GM19467 (cell line): Measurements from ENCODE around the gene AFTPH.
"Not testable (repeated sequence)": the region's sequence is repeated elsewhere in the genome, so short reads cannot be mapped to it uniquely, and the experiment has no call there.

Experiments used
- ATAC-seq: cut with Tn5 transposase; IDR thresholded peaks from one replicate; pipeline ENCODE4 v1.9.1; 2021; ENCODE audit warnings: mild to moderate bottlenecking, moderate library complexity; ENCODE audit not compliant: unreplicated experiment

AFTPH gene

DNA sequence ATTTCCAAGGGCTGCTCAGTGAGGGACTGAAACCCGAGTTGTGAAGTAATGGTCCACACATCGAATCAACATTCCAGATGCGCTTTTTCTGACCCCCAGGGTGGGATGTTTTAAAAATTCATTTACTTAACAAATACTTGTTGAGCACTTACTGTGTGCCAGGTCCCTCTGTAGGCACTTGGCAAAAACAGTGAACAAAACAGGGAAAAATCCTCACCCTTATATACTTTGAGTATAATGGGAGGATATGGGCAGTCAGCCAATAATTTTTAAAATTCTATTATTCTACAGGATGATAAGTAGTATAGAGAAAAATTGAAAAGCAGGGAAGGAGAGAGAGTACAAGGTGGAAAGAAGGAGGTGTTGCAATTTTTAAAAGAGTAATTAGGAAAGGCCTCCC lies 31.3 kb upstream of the AFTPH start:
- no peak for ATAC-seq

DNA sequence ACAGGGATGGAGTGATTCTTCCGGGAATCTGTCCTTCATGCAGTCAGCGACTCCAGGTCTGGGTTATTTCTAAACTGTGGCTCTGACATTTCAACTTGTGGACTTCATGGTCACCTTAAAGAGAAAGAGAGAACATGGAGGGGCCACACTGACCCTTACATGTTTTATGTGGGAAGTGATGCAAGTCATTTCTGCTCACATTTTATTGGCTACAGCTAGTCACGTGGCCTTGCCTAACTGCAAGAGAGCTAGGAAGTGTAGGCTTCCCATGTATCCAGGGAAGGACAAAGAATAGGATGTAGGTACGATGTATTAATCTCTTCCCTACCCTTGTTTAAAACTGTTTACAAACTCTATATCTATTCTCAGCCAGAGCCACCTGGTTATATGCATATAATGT lies 30.3 kb upstream of the AFTPH start:
- ATAC-seq: no peak

DNA sequence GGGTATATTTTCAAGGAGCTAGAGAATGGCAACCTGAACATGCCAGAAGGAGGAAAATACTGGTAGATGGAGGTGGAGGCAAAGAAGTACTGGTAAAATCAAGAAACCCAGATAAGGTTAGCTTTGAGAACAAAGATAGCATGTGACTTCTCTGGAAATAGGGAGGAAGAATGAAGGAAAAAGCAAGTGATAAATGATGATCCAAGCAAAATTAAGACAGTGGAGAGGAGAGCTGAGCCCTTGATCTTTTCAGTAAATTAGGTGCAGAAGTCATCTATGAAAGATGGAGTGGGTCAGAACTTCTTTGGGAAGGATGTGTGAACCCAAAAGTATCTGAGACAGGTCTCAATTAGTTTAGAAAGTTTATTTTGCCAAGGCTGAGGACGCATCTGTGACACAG lies 25.7 kb upstream of the AFTPH start:
- ATAC-seq: no peak

DNA sequence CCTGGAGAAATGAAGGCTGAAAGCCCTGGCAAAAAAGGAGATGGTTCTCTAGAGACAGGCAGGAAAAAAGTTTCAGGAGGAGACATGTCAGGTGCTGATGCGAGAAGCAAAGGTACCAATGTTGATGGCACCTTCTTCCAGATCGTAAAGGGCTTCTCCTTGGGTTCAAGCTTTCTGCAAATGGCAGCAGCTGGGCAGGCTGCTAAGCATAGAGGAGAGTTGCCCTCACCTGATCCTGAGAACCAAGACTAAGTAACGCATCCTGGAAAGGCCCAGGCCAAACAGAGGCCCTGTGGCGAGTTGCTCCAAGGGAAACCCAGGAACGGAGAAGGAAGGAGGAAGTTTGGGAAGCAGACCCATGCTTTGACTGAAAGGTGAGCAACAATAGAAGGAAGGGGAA lies 23.6 kb upstream of the AFTPH start:
- ATAC-seq: no peak

DNA sequence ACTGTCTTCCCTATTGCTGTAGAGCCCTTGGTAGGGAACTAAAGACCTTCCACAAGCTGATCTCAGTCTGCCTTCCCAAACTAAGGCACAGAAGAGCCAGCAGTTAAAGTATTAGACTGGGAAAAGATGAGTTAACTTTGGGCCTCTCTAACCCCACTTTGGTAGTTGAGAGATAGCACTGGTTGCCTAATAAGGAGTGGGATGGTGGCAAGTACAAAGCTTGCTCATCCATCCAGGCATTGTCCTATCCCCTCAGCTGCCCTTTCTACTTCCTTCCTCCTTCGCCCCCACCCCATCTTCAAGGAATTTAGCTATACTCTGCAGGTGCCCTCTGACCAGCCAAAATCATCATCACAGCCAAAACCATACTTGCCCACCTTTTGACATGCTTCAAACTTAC lies 22.2 kb upstream of the AFTPH start:
- no peak for ATAC-seq

DNA sequence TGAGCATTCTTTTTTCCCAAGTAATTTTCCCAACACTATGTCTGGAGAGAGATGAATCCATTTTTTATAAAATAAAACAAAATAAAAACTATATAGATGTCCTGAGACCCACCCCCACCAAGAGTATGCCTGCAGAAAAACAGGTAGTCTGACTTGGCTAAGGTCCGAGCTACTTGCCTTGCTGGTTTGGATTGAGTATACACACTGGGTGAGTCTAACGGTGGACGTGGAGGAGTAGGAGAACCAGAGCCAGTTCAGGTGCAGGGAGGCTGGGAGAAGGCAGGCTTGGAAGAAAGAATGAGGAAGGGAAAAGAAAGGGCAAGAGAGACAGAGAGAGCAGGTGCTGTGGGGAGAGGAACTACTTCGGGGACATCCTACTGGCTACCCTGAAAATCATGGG lies 21.3 kb upstream of the AFTPH start:
- no peak for ATAC-seq

DNA sequence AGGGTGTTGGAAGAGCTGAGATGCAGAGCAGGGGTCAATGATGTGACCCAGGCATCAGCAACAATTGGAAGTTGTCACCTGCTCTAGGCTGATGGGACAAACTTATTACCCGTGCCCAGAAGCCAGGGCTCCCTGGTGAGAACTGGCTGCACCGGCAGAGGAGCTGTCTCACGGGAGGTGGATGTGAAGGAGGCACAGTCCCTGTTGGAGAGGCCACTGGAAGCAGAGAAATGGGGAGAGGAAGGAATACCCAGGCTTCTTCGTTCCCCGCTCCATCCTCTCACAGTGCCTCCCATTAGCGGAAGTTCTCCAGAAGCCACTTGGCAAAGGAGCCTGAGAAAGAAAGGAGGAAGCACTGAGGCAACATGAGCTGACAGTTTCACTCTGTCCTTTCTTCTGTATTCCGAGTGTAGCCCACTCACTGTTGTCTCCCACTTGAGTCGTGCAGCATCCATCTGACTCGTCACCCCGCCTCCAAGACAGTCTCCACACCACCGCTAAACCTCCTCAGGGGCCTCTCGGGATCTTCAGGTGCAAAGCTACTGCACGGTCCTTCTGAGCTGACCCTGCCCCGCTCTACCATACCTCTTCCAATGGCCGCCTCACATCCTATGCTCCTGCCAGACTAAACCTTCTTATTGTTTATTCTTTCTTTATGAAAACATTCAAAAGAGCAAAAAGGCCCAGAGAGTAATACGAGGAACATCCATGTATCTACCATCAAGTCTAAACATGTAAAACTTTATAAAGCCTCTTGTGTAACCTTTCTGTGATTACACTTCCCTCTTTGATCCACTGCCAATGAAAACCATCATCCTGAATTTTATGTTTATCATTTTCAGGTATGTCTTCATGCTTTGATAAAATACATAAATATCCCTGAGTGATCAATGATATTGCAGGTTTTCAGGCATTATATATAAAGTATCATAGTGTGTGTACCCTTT lies 19.1 kb upstream of the AFTPH start:
- no peak for ATAC-seq

DNA sequence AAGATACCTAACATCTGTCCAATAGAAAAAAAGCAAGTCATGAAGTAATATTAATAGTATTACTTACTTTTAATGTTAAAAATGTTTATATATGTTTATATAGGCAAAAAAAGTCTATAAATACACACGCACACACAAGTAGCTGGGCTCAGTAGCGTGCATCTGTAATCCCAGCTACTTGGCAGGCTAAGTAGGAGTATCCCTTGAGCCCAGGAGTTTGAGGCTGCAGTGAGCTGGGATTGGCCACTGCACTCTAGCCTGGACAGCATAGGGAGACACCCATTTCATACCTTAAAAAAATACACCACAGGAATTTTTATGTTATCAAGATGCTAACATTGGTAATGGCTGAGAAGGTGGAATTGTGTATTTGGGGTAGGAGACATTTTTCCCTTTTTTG lies 17.4 kb upstream of the AFTPH start:
- no peak for ATAC-seq

DNA sequence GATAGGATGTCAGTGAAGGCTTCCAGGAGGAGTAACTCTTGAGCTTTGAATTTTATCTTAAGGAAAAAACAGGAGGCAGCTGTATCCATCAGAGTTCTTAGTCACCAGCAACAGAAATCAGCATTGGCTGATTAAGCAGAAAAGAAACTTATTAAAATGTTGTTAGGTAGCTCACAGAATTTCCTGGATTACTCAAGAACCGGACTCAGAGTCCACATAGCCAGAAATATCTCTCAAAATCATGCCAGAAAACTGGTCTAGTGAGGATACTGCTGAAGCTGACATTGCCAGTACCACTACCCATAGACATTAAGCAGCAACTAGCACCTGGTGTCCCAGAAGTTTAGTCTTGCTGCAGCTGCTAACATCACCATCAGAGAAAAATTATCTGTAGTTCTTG lies 10.1 kb upstream of the AFTPH start:
- ATAC-seq: no peak

DNA sequence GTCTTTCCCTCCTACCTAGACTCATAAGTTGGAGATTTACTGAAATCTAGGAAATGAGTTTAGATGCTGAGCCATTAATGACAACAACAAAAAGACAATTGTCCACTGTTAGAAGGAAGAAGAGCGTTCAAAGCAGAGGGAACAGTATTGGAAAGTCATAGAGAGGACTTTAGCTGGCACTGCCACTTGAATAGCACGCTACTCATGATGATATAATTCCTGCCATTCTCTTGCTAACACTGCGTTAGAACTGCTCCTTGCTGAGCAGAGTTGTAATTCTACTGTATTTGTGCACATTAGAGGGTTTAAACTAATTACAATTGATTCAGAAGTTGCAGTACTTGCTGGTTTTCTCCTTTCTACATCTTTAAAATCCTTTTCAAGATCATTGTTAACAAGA lies 9.0 kb upstream of the AFTPH start:
- no peak for ATAC-seq

DNA sequence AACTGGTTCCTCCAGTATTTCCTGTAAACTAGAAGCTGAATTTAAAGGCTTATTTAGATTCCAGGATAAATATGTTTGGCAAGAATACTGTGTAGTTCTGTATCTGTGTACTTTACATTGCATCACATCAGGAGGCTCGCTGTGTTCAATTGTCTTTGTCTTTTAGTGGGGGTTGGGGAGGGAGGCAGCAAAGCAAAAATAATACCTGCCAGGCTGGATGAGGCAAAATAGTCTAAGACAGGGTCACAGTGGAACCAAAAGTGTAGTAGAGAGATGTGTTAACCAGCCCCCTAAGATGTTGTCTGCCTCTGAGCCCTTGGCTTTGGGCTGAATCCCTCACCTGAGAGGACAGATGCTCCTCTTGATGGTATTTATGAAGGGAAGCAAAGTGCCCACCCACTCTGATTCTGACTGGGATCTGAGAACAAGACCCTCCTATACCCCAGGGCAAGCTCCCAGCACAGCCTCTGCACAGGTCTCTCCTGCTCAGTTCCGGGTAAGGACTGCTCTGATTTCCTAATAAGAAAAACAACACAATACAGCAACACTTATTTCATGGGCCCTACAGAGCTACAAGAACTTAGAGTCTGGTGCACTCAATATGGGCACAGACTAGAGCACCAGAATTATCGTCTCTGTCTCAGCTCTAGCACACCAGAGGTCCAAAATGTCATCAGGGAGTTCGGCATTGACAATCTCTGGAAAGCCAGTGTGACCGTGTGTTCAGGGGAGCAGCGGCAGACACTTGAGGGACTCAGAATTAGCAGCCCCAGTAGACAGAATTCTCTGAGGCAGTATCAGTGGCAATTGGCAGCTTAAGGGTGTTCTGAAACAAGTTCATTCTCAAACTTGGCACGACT lies 7.2 kb upstream of the AFTPH start:
- ATAC-seq: no peak

DNA sequence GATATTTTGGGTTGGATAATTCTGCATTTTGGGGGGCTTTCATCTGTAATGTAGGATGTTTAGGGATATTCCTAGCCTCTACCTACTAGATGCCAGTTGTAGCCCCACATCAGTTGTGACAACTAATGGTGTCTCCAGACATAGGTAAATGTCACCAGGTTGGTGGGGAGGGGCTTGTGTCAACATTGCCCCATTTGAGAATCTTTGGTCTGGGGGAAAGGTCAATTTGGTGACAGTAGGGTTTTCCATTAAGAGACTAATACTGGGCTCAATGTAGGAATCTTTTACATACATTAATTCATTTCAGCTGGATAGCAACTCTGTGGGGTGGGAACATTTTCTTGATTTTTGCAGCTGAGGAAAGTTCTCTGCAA lies 6.6 kb upstream of the AFTPH start:
- no peak for ATAC-seq

DNA sequence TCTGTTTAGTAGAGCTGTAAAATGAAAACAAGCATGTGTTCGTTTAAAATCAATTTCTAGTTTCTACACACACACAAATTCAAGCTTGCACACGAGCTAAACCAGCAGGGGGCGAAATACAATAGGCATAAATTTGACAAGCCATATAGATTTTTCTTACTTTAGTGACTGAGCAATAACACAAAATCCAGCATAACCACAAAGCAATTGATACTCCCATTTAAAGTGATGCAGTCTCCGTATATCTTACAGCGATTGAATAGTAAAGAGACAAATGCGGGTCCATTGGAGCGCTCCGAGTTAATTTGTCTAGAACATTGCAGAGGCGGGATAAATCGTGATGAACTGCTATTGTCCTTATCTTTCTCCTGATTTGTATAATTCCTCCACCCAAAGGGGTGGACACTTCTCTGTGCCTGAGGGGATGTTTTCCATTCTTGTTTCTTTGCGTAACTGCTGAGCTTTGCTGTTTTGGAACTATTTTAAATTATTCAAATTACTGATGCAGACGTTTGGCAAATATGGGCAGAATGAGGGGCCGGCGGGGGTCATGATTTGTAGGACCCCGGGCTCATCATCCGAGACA lies 1.2 kb upstream of the AFTPH start:
- ATAC-seq: no peak

DNA sequence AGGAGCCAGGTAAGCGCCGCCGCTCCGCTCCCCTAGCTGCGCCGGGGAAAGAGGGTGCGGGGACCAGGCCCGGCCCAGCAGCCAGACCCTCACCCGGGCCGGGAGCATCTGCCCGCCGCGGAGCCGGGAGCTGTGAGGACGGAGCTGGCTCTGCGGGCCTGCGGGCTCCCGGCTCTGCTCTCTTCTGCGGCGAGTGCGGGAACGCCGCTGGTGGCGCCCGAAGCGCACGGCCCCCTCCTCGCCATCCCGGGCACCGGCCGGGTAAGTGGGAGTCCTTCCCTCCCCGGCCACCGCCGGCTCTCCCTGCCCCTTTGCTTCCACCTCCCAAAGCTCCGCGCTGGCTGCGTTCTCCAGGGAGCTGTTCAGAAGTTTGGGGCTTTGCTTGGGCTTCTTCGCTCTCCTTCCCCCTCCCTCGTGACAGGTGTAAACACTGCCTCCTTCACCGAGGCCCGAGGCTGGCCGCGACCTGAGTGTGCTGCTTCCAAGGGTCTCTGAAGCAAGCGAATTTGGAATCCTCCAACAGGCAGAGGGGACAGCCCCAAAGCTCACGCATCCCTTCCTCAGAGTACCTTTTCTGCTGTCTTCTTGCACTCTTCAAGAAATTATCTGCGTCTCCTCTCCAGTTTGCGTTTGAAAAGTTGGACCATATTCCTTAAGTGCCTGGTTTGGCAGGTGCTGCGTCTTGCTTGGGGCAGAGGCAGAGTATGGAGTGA lies 632 bp downstream of the AFTPH start:
- ATAC-seq: peak; percentile 2

DNA sequence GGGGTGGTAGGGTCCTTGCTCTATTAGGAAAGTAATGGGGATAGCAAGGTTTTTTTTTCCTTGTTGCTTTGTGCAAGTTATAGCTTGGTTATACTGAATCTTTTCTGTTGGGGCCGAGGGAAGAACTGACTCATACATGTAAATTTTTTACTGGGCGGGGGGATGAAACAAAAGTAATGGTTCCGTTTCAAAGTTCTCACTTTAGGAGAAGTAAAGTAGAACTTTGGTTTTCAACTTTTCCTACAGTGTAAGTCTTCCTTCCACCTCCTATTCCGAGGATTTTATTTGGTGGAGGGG lies 1.1 kb downstream of the AFTPH start:
- ATAC-seq: no peak

DNA sequence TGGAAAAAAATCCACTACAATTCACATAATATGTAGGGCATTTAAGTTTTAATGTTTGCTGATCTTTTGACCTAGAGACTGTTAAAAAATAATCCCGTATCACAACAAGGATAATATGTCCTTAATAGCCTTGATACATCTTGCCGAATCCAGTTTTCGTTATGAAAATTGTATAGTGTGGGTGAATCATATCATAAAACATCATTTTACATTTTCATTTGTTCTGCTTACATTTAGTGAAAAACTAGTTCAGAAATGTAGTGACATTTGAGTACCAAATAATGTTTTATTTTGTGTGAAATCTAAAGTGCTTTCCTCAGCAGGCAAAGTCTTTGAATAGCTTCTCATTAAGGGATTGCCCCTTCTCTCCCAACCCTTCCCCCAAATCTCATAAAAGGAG lies 1.9 kb downstream of the AFTPH start:
- ATAC-seq: no peak

DNA sequence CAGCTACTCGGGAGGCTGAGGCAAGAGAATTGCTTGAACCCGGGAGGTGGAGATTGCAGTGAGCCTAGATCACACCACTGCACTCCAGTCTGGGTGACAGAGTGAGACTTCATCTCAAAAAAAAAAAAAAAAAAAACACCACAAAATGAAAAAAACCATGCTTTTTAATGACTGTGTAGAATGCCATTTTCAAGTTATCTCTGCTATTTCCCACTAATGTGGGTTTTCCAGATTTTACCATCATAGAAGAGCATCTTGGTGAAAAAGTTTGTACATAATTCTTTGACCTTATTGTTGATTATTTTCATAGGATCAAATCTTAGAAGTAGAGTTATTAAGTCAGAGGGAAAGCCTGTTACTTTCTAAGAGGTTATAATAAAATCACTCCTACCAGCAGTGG lies 6.8 kb downstream of the AFTPH start:
- ATAC-seq: not testable (repeated sequence)

DNA sequence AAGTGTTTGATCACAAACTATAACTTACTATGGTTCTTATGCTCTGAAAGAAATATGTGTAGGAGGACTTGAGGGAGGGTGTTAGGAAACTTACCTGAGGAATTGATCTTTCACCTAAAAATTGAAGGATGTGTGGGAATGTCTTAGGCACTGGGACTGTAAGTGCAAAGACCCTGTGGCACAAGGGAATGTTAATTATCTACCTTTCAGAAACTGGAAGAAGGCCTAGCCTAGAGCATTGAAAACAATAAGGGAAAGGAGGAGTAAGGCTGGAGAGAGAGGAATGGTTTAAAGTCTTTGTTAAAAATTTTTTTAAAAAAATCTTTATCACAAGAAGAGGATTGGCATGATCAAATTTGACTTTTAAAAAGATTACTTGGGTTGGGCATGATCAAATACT lies 7.9 kb downstream of the AFTPH start:
- ATAC-seq: no peak

DNA sequence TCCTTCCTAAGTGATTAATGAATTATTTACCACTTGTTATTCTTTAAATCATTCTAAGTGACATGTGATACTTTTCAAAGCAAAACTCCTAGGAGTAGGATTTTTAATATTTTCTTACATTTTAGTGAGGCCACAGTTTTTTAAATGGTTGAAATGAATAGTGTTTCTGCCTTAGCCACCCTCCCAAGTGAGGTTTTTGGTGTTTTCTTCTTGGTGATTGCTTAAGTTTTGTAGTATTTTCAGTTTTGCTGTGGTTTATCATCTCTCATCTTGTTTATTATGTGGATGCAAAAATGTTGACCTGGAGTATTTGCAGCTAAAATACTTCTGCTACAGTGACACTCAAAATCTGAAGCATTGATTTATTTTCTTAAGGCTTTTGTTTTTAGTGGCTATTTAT lies 9.8 kb downstream of the AFTPH start:
- no peak for ATAC-seq

DNA sequence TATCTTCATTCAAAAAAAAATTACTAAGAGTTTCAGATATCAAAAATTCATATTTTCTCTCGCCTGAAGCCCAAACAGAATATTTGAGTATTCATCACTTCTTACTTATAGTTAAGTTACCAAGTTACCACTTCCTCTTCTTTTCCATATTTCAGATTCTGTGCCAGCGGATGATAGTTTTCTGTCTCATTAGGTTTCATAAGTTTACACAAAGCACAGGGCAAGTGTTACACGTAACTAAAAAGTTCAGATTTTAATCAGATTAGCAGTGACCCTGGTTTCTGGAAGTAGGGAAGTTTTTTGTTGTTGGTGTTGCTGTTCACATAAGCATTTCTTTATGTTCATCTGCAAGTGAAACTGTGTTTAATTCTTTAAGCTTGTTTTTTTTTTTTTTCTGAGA lies 10.2 kb downstream of the AFTPH start:
- ATAC-seq: no peak

DNA sequence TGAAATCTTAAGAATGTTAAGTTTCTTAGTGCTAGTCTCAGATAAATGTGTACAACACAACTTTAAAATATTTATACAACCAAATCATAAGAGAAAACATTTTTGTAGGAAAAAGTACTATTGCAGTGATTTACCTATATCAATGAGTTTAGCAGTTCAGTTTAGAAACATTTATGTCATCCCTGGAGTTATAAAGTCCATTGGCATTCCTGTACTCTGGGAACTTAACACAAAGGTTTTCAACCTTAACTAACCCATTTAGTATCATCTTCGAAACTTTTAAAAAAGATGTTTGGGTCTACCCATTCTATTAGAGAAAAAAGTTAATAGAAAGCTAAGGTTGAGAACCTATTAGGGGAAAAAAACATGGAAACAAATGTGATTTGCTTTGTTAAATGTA lies 10.9 kb downstream of the AFTPH start:
- no peak for ATAC-seq
